ENCODE data around the gene GNAT2.

GNAT2 gene

GRCh38 chr1:109613361-109614147 lies 5.9 kb downstream of the GNAT2 start:
- no peaks in the 10 kb centered on the region for H3K9me3 ChIP-seq (ENCODE audit: control insufficient read depth, insufficient read depth, low read length)
- no peak overlapping the region for H3K4me3 ChIP-seq (ENCODE audit: low read depth, low read length)
- no peak overlapping the region for H3K9ac ChIP-seq (ENCODE audit: low read depth, low read length)
- H3K27me3 ChIP-seq (ENCODE audit: control insufficient read depth, insufficient read depth, low read length): no peaks in the 10 kb centered on the region
- H3K36me3 ChIP-seq (ENCODE audit: control insufficient read depth, insufficient read depth, low read length): no peaks in the 10 kb centered on the region
- peaks cover 10% of the 10 kb centered on the region for H3K4me1 ChIP-seq (ENCODE audit: control insufficient read depth, insufficient read depth, low read length)

- no peaks in the 10 kb centered on the region for H3K27me3 ChIP-seq (ENCODE audit: control insufficient read depth, insufficient read depth, low read length)
- H3K9ac ChIP-seq (ENCODE audit: low read depth, low read length): no peak overlapping the region
- no peaks in the 10 kb centered on the region for H3K36me3 ChIP-seq (ENCODE audit: control insufficient read depth, insufficient read depth, low read length)
- no peaks in the 10 kb centered on the region for H3K4me1 ChIP-seq (ENCODE audit: control insufficient read depth, insufficient read depth, low read length)
- H3K4me3 ChIP-seq (ENCODE audit: low read depth, low read length): no peak overlapping the region
- no peaks in the 10 kb centered on the region for H3K9me3 ChIP-seq (ENCODE audit: control insufficient read depth, insufficient read depth, low read length)
Measured at GRCh38 chr1:109611308-109611990, 8.0 kb downstream of the GNAT2 start.

GRCh38 chr1:109610609-109611307 lies 8.7 kb downstream of the GNAT2 start:
- H3K4me3 ChIP-seq (ENCODE audit: low read depth, low read length): no peak overlapping the region
- H3K36me3 ChIP-seq (ENCODE audit: control insufficient read depth, insufficient read depth, low read length): no peaks in the 10 kb centered on the region
- no peak overlapping the region for H3K9ac ChIP-seq (ENCODE audit: low read depth, low read length)
- no peaks in the 10 kb centered on the region for H3K4me1 ChIP-seq (ENCODE audit: control insufficient read depth, insufficient read depth, low read length)
- H3K9me3 ChIP-seq (ENCODE audit: control insufficient read depth, insufficient read depth, low read length): no peaks in the 10 kb centered on the region
- no peaks in the 10 kb centered on the region for H3K27me3 ChIP-seq (ENCODE audit: control insufficient read depth, insufficient read depth, low read length)

- H3K27me3 ChIP-seq (ENCODE audit: control insufficient read depth, insufficient read depth, low read length): no peaks in the 10 kb centered on the region
- no peaks in the 10 kb centered on the region for H3K9me3 ChIP-seq (ENCODE audit: control insufficient read depth, insufficient read depth, low read length)
- H3K36me3 ChIP-seq (ENCODE audit: control insufficient read depth, insufficient read depth, low read length): no peaks in the 10 kb centered on the region
- H3K9ac ChIP-seq (ENCODE audit: low read depth, low read length): no peak overlapping the region
- H3K4me3 ChIP-seq (ENCODE audit: low read depth, low read length): no peak overlapping the region
- no peaks in the 10 kb centered on the region for H3K4me1 ChIP-seq (ENCODE audit: control insufficient read depth, insufficient read depth, low read length)
Measured at GRCh38 chr1:109609881-109610280, 9.5 kb downstream of the GNAT2 start.

- no peaks in the 10 kb centered on the region for H3K4me1 ChIP-seq (ENCODE audit: control insufficient read depth, insufficient read depth, low read length)
- H3K9ac ChIP-seq (ENCODE audit: low read depth, low read length): no peak overlapping the region
- H3K36me3 ChIP-seq (ENCODE audit: control insufficient read depth, insufficient read depth, low read length): no peaks in the 10 kb centered on the region
- H3K9me3 ChIP-seq (ENCODE audit: control insufficient read depth, insufficient read depth, low read length): no peaks in the 10 kb centered on the region
- no peaks in the 10 kb centered on the region for H3K27me3 ChIP-seq (ENCODE audit: control insufficient read depth, insufficient read depth, low read length)
- H3K4me3 ChIP-seq (ENCODE audit: low read depth, low read length): no peak overlapping the region
Measured at GRCh38 chr1:109605381-109605780, 14.0 kb downstream of the GNAT2 start.

GRCh38 chr1:109603229-109603628 lies 16.2 kb downstream of the GNAT2 start:
- Histone ChIP-seq H3K4me3 (ENCODE audit: low read depth, low read length) (no peak overlapping the region), H3K4me1 (ENCODE audit: control insufficient read depth, insufficient read depth, low read length) (no peaks in the 10 kb centered on the region), H3K36me3 (ENCODE audit: control insufficient read depth, insufficient read depth, low read length) (no peaks in the 10 kb centered on the region), H3K9ac (ENCODE audit: low read depth, low read length) (no peak overlapping the region), H3K27me3 (ENCODE audit: control insufficient read depth, insufficient read depth, low read length) (no peaks in the 10 kb centered on the region), H3K9me3 (ENCODE audit: control insufficient read depth, insufficient read depth, low read length) (no peaks in the 10 kb centered on the region)

- Histone ChIP-seq H3K4me3 (ENCODE audit: low read depth, low read length) (no peak overlapping the region), H3K9me3 (ENCODE audit: control insufficient read depth, insufficient read depth, low read length) (no peaks in the 10 kb centered on the region), H3K4me1 (ENCODE audit: control insufficient read depth, insufficient read depth, low read length) (no peaks in the 10 kb centered on the region), H3K36me3 (ENCODE audit: control insufficient read depth, insufficient read depth, low read length) (no peaks in the 10 kb centered on the region), H3K27me3 (ENCODE audit: control insufficient read depth, insufficient read depth, low read length) (no peaks in the 10 kb centered on the region), H3K9ac (ENCODE audit: low read depth, low read length) (no peak overlapping the region)
Measured at GRCh38 chr1:109598655-109599054, 20.8 kb downstream of the GNAT2 start.

- no peaks in the 10 kb centered on the region for H3K9me3 ChIP-seq (ENCODE audit: control insufficient read depth, insufficient read depth, low read length)
- H3K4me3 ChIP-seq (ENCODE audit: low read depth, low read length): no peak overlapping the region
- no peak overlapping the region for H3K9ac ChIP-seq (ENCODE audit: low read depth, low read length)
- H3K27me3 ChIP-seq (ENCODE audit: control insufficient read depth, insufficient read depth, low read length): no peaks in the 10 kb centered on the region
- no peaks in the 10 kb centered on the region for H3K4me1 ChIP-seq (ENCODE audit: control insufficient read depth, insufficient read depth, low read length)
- no peaks in the 10 kb centered on the region for H3K36me3 ChIP-seq (ENCODE audit: control insufficient read depth, insufficient read depth, low read length)
Measured at GRCh38 chr1:109598156-109598555, 21.3 kb downstream of the GNAT2 start.

- no peaks in the 10 kb centered on the region for H3K9me3 ChIP-seq (ENCODE audit: control insufficient read depth, insufficient read depth, low read length)
- no peak overlapping the region for H3K4me3 ChIP-seq (ENCODE audit: low read depth, low read length)
- no peaks in the 10 kb centered on the region for H3K27me3 ChIP-seq (ENCODE audit: control insufficient read depth, insufficient read depth, low read length)
- H3K36me3 ChIP-seq (ENCODE audit: control insufficient read depth, insufficient read depth, low read length): peaks cover 4% of the 10 kb centered on the region
- H3K9ac ChIP-seq (ENCODE audit: low read depth, low read length): no peak overlapping the region
- no peaks in the 10 kb centered on the region for H3K4me1 ChIP-seq (ENCODE audit: control insufficient read depth, insufficient read depth, low read length)
Measured at GRCh38 chr1:109595531-109595930, 23.9 kb downstream of the GNAT2 start.

GRCh38 chr1:109592916-109593315 lies 26.5 kb downstream of the GNAT2 start:
- peaks cover 4% of the 10 kb centered on the region for H3K36me3 ChIP-seq (ENCODE audit: control insufficient read depth, insufficient read depth, low read length)
- H3K4me1 ChIP-seq (ENCODE audit: control insufficient read depth, insufficient read depth, low read length): no peaks in the 10 kb centered on the region
- H3K9me3 ChIP-seq (ENCODE audit: control insufficient read depth, insufficient read depth, low read length): no peaks in the 10 kb centered on the region
- H3K27me3 ChIP-seq (ENCODE audit: control insufficient read depth, insufficient read depth, low read length): no peaks in the 10 kb centered on the region
- H3K4me3 ChIP-seq (ENCODE audit: low read depth, low read length): no peak overlapping the region
- H3K9ac ChIP-seq (ENCODE audit: low read depth, low read length): no peak overlapping the region

GRCh38 chr1:109589679-109590078 lies 29.7 kb downstream of the GNAT2 start:
- Histone ChIP-seq H3K4me1 (ENCODE audit: control insufficient read depth, insufficient read depth, low read length) (no peaks in the 10 kb centered on the region), H3K9ac (ENCODE audit: low read depth, low read length) (no peak overlapping the region), H3K4me3 (ENCODE audit: low read depth, low read length) (no peak overlapping the region), H3K9me3 (ENCODE audit: control insufficient read depth, insufficient read depth, low read length) (no peaks in the 10 kb centered on the region), H3K36me3 (ENCODE audit: control insufficient read depth, insufficient read depth, low read length) (peaks cover 4% of the 10 kb centered on the region), H3K27me3 (ENCODE audit: control insufficient read depth, insufficient read depth, low read length) (no peaks in the 10 kb centered on the region)

- Histone ChIP-seq H3K4me1 (ENCODE audit: control insufficient read depth, insufficient read depth, low read length) (no peaks in the 10 kb centered on the region), H3K27me3 (ENCODE audit: control insufficient read depth, insufficient read depth, low read length) (no peaks in the 10 kb centered on the region), H3K4me3 (ENCODE audit: low read depth, low read length) (no peak overlapping the region), H3K9me3 (ENCODE audit: control insufficient read depth, insufficient read depth, low read length) (no peaks in the 10 kb centered on the region), H3K36me3 (ENCODE audit: control insufficient read depth, insufficient read depth, low read length) (peaks cover 4% of the 10 kb centered on the region), H3K9ac (ENCODE audit: low read depth, low read length) (no peak overlapping the region)
Measured at GRCh38 chr1:109589177-109589576, 30.2 kb downstream of the GNAT2 start.
